ENCODE data around the gene HELZ.
"Not testable (repeated sequence)": the region's sequence is repeated elsewhere in the genome, so short reads cannot be mapped to it uniquely, and the experiment has no call there.

The HELZ gene

GRCh38 chr17:67270416-67270815 is 25.4 kb upstream of the HELZ start:
- DNase-seq (ENCODE audit: low spot score) = no peak

GRCh38 chr17:67266496-67266895 is 21.5 kb upstream of the HELZ start:
- DNase-seq (ENCODE audit: low spot score) = no peak

- no peak for DNase-seq (ENCODE audit: low spot score)
Measured at GRCh38 chr17:67265436-67266019, 20.5 kb upstream of the HELZ start.

GRCh38 chr17:67262435-67263117 is 17.6 kb upstream of the HELZ start:
- DNase-seq (ENCODE audit: low spot score) = no peak

- no peak for DNase-seq (ENCODE audit: low spot score)
Measured at GRCh38 chr17:67260170-67260987, 15.4 kb upstream of the HELZ start.

GRCh38 chr17:67258821-67259468 is 13.9 kb upstream of the HELZ start:
- no peak for DNase-seq (ENCODE audit: low spot score)

- DNase-seq (ENCODE audit: low spot score) = no peak
Measured at GRCh38 chr17:67256075-67256732, 11.2 kb upstream of the HELZ start.

GRCh38 chr17:67253384-67253783 is 8.4 kb upstream of the HELZ start:
- no peak for DNase-seq (ENCODE audit: low spot score)

GRCh38 chr17:67251586-67251985 is 6.6 kb upstream of the HELZ start:
- DNase-seq (ENCODE audit: low spot score) = not testable (repeated sequence)

- no peak for DNase-seq (ENCODE audit: low spot score)
Measured at GRCh38 chr17:67248291-67248690, 3.3 kb upstream of the HELZ start.

- DNase-seq (ENCODE audit: low spot score) = no peak
Measured at GRCh38 chr17:67247416-67247900, 2.5 kb upstream of the HELZ start.

- no peak for DNase-seq (ENCODE audit: low spot score)
Measured at GRCh38 chr17:67246653-67247415, 1.8 kb upstream of the HELZ start.

GRCh38 chr17:67246403-67246652 is 1.3 kb upstream of the HELZ start:
- DNase-seq (ENCODE audit: low spot score) = no peak

- DNase-seq (ENCODE audit: low spot score) = no peak
Measured at GRCh38 chr17:67245694-67246402, 852 bp upstream of the HELZ start.

- no peak for DNase-seq (ENCODE audit: low spot score)
Measured at GRCh38 chr17:67244431-67245072, 444 bp downstream of the HELZ start.

- no peak for DNase-seq (ENCODE audit: low spot score)
Measured at GRCh38 chr17:67243284-67243683, 1.7 kb downstream of the HELZ start.

GRCh38 chr17:67241719-67242341 is 3.2 kb downstream of the HELZ start:
- peak; percentile 33 for DNase-seq (ENCODE audit: low spot score)

- no peak for DNase-seq (ENCODE audit: low spot score)
Measured at GRCh38 chr17:67239597-67239996, 5.4 kb downstream of the HELZ start.

- no peak for DNase-seq (ENCODE audit: low spot score)
Measured at GRCh38 chr17:67238991-67239390, 6.0 kb downstream of the HELZ start.

GRCh38 chr17:67232441-67232840 is 12.6 kb downstream of the HELZ start:
- no peak for DNase-seq (ENCODE audit: low spot score)
